Measurements from ENCODE around the gene BBOX1. TPM values are rescaled to one million over a fixed set of nuclear protein-coding genes. Genes with fewer than 3 reads are reported as not detected.

The BBOX1 gene
- total RNA-seq, 1 experiment from 2014 or later = 0.33 TPM

DNA sequence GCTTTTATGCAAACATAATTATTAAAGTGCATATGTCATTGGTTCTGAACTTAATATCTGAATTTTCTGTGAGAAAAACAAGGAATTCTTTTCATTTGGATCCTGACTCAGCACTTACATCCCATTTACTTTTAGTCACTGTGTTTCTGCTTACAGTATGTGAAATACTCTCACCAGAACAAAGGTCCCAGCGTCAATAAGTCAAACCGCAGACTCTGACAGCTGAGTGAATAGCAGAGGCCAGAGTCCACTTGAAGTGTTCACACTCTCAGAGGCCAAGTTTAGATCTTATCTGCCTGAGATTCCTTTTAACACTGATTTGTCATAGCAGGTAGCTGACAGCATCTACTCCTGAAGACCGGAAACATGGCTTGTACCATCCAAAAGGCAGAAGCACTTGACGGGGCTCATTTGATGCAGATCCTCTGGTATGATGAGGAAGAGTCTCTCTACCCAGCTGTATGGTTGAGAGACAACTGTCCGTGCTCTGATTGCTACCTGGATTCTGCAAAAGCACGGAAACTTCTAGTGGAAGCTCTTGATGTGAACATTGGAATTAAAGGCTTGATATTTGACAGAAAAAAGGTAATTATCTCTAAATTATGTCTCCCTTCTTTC is 14.6 kb downstream of the BBOX1 start:
- DNase-seq (ENCODE audit: unreplicated experiment) = no peak
- POLR2A ChIA-PET = no interaction called here
- CTCF ChIA-PET = interaction anchor here (1.3 to 1.4 kb wide), 2 partner anchors 16 to 22 kb away, joined by 3 to 4 read pairs; no protein-coding TSS in a partner anchor
- TF ChIP-seq CTCF (IDR thresholded peaks at IDR 0.05; ENCODE audit: unreplicated experiment) = no peak
- BruUV-seq (replicated peaks) = no TSS peak
- Mint-ChIP-seq H3K9me3 (ENCODE audit: unreplicated experiment) (peaks cover 9% of the 10 kb centered on the region), H3K4me1 (ENCODE audit: insufficient read depth, unreplicated experiment) (peaks cover 6% of the 10 kb centered on the region), H3K36me3 (ENCODE audit: insufficient read depth, unreplicated experiment) (no peaks in the 10 kb centered on the region), H3K27me3 (ENCODE audit: insufficient read depth, unreplicated experiment) (no peaks in the 10 kb centered on the region), H3K4me3 (ENCODE audit: unreplicated experiment) (no peak overlapping the region), H3K27ac (ENCODE audit: low read depth, unreplicated experiment) (no peak overlapping the region)
- intact Hi-C loops (cut with micrococcal nuclease) = no loop called here

GRCh38 chr11:27057091-27057780 is 16.6 kb downstream of the BBOX1 start:
- POLR2A ChIA-PET = no interaction called here
- CTCF ChIA-PET = no interaction called here
- Mint-ChIP-seq H3K9me3 (ENCODE audit: unreplicated experiment) (no peaks in the 10 kb centered on the region), H3K4me1 (ENCODE audit: insufficient read depth, unreplicated experiment) (peaks cover 6% of the 10 kb centered on the region), H3K4me3 (ENCODE audit: unreplicated experiment) (no peak overlapping the region), H3K27ac (ENCODE audit: low read depth, unreplicated experiment) (no peak overlapping the region), H3K36me3 (ENCODE audit: insufficient read depth, unreplicated experiment) (no peaks in the 10 kb centered on the region), H3K27me3 (ENCODE audit: insufficient read depth, unreplicated experiment) (no peaks in the 10 kb centered on the region)
- intact Hi-C loops (cut with micrococcal nuclease) = no loop called here
- TF ChIP-seq CTCF (IDR thresholded peaks at IDR 0.05; ENCODE audit: unreplicated experiment) = no peak
- BruUV-seq (replicated peaks) = no TSS peak
- no peak for DNase-seq (ENCODE audit: unreplicated experiment)

DNA sequence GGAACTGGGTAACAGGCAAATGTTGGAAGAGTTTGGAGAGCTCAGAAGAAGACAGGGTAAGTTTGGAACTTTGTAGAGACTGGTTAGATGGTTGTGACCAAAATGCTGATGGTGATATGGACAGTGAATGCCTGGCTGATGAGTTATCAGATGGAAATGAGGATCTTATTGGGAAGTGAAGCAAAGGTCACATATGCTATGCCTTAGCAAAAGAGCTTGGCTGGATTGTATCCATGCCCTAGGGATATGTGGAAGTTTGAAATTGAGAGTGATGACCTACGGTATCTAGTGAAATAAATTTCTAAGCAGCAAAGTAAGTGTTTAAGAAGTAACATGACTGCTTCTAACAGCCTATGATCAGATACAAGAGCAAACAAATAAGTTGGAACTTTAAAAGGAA is 17.8 kb downstream of the BBOX1 start:
- intact Hi-C loops (cut with micrococcal nuclease) = no loop called here
- no peak for DNase-seq (ENCODE audit: unreplicated experiment)
- no TSS peak for BruUV-seq (replicated peaks)

More for the DNA sequence above, 17.8 kb downstream of the BBOX1 start:
- H3K27ac Mint-ChIP-seq (ENCODE audit: low read depth, unreplicated experiment) = no peak overlapping the region
- no peaks in the 10 kb centered on the region for H3K27me3 Mint-ChIP-seq (ENCODE audit: insufficient read depth, unreplicated experiment)
- H3K4me3 Mint-ChIP-seq (ENCODE audit: unreplicated experiment) = no peak overlapping the region
- H3K36me3 Mint-ChIP-seq (ENCODE audit: insufficient read depth, unreplicated experiment) = no peaks in the 10 kb centered on the region
- no peak for TF ChIP-seq CTCF (IDR thresholded peaks at IDR 0.05; ENCODE audit: unreplicated experiment)
- CTCF ChIA-PET = interaction anchor here (0.6 kb wide), 1 partner anchor 43 kb away, joined by 5 read pairs; no protein-coding TSS in a partner anchor
- peaks cover 6% of the 10 kb centered on the region for H3K4me1 Mint-ChIP-seq (ENCODE audit: insufficient read depth, unreplicated experiment)
- POLR2A ChIA-PET = interaction anchor here (1.0 kb wide), 1 partner anchor 18 kb away, joined by 4 read pairs; the partner anchor contains the start of gene BBOX1
- no peaks in the 10 kb centered on the region for H3K9me3 Mint-ChIP-seq (ENCODE audit: unreplicated experiment)
